HL-60/S4 treated with phorbol 12-myristate 13-acetate at 8.2 ng/mL for 4 days and 3 days (cell line): ENCODE results near the gene GADD45B.
"Not testable (repeated sequence)": the region's sequence is repeated elsewhere in the genome, so short reads cannot be mapped to it uniquely, and the experiment has no call there.

Experiments used
- in situ Hi-C: fragments of 300-500 bp; cut with MboI; formaldehyde crosslinking; loops from 2 replicates; pipeline ENCODE4 v1.15.0; 2022; ENCODE audit warnings: low sequenced_read_pairs

GADD45B gene

GRCh38 chr19:2485428-2485827 is 9.5 kb downstream of the GADD45B start:
- in situ Hi-C loops, result no loop called here

DNA sequence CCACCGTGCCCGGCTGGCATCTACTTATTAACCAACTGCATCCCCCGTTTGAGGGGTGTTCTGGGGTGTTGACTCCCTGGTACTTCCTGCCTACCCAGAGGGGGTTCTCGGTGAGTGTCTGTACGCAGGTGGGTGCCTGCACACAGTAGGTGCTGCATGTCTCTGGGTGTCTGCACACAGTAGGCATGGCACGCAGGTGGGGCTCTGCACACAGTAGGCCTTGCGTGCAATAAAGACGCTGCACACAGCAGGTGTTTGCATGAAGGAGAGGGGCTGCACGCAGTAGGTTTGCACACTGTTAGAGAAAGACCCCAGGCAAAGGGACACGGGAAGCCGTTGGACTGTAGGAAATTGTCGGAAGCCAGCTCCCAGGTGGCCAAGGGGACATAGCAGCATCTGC is 11.2 kb downstream of the GADD45B start:
- in situ Hi-C loops, result no loop called here

- in situ Hi-C loops, result no loop called here
These were observed 11.9 kb downstream of the GADD45B start for GRCh38 chr19:2487842-2488241.

DNA sequence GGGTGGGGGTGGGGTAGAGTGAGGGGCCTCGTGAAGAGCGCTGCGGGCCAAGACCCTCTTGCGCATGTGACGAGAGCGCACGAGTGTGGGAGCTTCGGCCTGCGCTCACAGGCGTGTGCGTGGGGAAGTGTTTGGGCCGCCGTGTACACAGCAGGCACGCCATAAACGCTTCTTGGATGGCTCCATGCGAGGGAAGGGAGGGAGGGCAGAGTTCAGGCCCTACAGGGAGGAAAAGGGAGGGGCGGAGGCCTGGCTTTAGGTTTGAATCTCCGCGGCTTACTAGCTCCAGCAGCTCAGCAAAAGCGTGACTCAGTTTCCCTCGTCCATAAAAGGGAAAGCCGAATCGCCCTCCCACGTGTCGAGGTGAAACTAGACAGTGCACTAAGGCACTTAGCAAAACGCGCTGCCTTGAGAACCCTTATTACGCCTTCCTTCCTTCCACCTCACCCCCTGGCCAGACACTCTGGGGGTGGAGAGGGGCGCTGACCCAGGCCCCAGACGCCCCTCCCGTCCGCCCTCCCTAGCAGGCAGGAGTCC is 12.5 kb downstream of the GADD45B start:
- in situ Hi-C loops, result no loop called here

GRCh38 chr19:2488942-2489731 is 13.2 kb downstream of the GADD45B start:
- in situ Hi-C loops, result no loop called here

- in situ Hi-C loops, result no loop called here
These were observed 14.7 kb downstream of the GADD45B start for GRCh38 chr19:2490659-2491058.

DNA sequence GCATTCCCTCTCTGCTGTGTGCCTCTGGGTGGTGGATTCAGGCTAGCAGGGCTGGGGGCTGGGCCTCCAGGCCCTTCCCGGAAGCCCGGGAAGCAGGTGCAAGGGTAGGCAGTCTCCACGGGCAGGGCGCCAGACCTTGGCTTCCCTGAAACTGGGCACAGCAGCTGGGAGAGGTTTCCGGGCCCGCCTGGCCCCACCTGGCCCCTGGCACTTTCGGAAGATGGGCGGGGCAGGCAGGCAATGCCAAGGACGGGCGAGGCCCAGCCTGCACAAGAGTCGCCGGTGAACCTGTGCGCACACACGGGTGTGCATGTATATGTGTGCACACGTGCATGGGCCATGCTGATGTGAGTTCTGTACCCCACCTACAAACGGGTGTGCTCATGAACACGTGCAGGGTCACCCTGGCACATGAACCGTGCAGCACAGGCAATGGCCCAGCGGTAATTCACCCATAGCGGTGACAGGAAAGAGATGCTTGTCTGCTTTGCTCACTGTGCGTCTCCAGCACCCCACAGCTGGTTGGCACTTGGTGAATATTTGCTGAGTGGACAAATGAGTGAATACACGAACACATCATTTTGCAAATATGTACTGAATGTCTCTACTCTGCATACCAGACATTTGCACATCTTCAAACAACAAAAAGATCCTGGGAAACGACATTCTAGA is 15.3 kb downstream of the GADD45B start:
- in situ Hi-C loops, result no loop called here

- in situ Hi-C loops, result no loop called here
These were observed 16.9 kb downstream of the GADD45B start for GRCh38 chr19:2492870-2493269.

- in situ Hi-C loops, result not testable (repeated sequence)
These were observed 17.5 kb downstream of the GADD45B start for GRCh38 chr19:2493448-2493847.

- in situ Hi-C loops, result no loop called here
These were observed 18.1 kb downstream of the GADD45B start for GRCh38 chr19:2494084-2494446.

DNA sequence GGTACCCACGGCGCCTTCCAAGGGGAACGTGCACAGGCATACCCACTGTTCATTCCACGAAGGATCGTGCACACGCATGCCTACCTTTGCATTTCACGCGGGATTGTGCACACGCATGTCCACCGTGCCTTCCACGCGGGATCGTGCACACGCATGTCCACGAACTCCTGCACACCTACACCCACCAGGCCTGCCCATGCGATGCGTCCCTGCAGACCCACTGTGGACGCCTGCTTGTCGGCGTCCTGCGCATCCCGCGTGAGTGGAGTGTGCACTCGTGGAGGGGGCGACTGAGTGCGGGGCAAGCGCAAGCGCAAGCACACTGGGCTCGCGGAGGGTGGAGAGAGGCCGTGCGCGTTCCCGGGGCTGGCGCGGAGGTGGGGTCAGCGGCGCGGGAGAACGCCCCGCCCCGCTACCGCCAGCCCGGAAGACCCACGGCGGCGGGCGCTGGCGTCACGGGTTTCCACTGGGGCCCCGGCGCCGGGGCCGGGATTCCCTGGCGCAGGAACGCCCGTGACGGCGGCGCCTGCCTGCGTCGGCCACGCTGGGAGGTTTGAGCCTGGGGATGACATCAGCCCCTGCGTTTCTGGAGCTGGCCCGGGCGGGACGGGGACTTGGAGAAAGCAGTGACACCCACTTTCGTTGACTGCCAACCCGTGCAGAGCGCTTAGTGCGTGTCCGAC is 18.7 kb downstream of the GADD45B start:
- in situ Hi-C loops, result no loop called here

- in situ Hi-C loops, result no loop called here
These were observed 19.3 kb downstream of the GADD45B start for GRCh38 chr19:2495130-2495641.

DNA sequence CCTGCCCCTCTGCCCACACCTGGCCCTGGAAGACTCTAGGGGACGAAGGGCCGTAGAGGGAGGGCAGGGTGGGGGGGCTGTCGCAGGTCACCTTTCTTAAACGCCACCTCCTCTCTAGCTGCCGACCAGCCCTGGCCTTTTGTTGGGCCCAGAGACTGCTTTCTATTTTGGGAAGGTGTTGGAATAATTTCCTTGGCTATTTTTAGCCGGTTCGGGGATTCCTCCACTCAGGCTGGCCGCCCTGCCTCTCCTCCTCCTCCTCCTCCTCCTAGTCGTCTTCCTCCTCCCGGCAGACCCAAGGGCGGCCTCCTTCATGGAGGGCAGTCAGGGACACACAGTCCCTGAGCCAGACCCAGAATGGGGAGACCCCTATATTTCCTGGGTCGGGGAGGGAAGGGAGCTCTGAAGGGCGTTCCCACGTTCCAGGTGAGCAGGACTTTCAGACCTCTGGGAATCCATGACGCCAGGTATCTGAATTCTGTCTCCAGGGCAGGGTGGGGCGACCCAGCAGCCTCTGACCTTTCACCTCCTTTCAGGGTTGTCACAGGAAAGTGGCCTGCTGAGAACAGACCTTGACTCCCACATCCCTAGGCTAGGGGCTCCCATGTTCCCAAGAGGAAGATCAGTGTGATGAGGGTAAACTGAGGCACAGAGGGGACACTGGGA is 19.9 kb downstream of the GADD45B start:
- in situ Hi-C loops, result no loop called here

- in situ Hi-C loops, result no loop called here
These were observed 21.3 kb downstream of the GADD45B start for GRCh38 chr19:2497186-2497585.

GRCh38 chr19:2500156-2500555 is 24.2 kb downstream of the GADD45B start:
- in situ Hi-C loops, result no loop called here

GRCh38 chr19:2500841-2501261 is 24.9 kb downstream of the GADD45B start:
- in situ Hi-C loops, result no loop called here

GRCh38 chr19:2503521-2504109 is 27.7 kb downstream of the GADD45B start:
- in situ Hi-C loops, result no loop called here

DNA sequence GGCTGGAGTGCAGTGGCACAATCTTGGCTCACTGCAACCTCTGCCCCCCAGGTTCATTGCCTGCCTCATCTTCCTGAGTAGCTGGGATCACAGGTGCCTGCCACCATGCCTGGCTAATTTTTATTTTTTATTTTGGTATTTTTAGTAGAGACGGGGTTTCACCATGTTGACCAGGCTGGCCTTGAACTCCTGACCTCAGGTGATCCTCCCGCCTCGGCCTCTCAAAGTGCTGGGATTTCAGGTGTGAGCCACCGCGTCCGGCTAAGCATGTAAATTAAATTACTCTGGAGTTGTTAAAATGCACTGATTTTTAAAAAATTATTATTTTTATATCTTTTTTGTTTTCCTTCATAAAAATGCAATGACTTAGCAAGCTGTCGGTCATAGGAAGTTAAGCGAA is 30.7 kb downstream of the GADD45B start:
- in situ Hi-C loops, result not testable (repeated sequence)

GRCh38 chr19:2507109-2507508 is 31.2 kb downstream of the GADD45B start:
- in situ Hi-C loops, result no loop called here

- in situ Hi-C loops, result no loop called here
These were observed 33.2 kb downstream of the GADD45B start for GRCh38 chr19:2509096-2509495.

DNA sequence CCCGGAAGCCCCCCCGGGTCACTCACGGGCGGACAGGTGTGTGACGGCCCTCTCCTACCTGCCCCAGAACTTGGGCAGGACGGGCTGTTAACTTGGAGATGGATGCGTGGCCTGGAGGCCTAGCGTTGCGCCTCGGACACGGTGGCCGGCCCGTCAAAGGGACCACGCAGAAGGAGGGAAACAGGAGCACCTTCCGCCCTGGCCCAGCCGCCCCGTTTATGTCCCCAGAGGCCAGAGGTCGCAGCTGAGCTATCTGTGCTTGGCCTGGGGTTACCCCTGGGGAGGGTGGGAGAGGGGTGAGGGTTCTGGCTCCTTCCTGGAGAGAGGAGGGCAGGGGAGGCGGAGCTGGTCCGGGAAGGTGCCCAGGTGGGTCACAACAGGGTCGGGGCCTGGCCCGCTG is 35.6 kb downstream of the GADD45B start:
- in situ Hi-C loops, result no loop called here
